GM12874 (cell line): ENCODE results near the gene ZNF195.

ENCODE experiments used
- TF ChIP-seq, protein P1 (sequence below): IDR thresholded peaks from 2 replicates; pipeline ENCODE4 v1.5.1; 2011; ENCODE audit warnings: low read depth, mild to moderate bottlenecking, control low read depth, low read length, moderate library complexity; ENCODE audit not compliant: insufficient read depth

ZNF195 gene

DNA sequence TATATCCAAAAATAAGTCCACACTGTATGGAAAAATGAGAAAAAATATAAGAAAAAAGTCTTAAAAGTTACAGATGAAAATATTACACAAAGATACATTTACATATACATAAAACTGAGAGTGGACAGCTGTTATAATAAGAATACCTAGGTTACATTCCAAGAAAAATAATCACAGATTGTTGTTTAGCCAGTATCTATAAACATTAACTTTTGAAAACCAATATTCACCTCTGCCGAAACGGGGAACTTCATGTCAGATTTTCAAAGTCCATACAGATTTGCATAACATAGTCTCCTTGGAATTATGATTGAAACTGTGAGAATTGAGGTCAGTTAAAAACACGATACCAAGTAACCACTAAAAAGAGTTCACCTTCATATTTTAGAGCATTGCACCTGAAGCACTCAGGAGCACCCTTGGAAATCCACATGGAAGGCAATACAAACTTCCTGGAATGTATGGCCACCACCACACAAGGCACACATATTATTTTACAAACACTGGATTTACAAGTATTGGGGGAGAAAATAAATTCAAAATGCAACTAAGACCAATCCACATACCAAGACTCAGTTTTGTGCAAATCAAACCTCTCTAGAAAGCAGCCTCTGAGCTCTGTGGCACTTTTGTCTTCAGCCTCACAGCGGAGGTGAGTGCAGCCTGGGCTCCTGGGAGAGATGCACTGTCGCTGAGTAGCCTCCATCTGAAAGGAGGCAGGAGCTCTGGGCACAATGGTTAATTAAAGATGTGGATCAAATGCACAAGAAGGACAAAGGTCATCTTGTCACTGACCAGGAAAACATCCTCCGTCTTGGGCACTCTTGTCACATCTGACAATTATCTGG is 34.4 kb downstream of the ZNF195 start:
- TF ChIP-seq, protein P1, sequence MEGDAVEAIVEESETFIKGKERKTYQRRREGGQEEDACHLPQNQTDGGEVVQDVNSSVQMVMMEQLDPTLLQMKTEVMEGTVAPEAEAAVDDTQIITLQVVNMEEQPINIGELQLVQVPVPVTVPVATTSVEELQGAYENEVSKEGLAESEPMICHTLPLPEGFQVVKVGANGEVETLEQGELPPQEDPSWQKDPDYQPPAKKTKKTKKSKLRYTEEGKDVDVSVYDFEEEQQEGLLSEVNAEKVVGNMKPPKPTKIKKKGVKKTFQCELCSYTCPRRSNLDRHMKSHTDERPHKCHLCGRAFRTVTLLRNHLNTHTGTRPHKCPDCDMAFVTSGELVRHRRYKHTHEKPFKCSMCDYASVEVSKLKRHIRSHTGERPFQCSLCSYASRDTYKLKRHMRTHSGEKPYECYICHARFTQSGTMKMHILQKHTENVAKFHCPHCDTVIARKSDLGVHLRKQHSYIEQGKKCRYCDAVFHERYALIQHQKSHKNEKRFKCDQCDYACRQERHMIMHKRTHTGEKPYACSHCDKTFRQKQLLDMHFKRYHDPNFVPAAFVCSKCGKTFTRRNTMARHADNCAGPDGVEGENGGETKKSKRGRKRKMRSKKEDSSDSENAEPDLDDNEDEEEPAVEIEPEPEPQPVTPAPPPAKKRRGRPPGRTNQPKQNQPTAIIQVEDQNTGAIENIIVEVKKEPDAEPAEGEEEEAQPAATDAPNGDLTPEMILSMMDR: no peak

GRCh38 chr11:3342709-3343108 is 36.2 kb downstream of the ZNF195 start:
- TF ChIP-seq, protein P1: no peak

DNA sequence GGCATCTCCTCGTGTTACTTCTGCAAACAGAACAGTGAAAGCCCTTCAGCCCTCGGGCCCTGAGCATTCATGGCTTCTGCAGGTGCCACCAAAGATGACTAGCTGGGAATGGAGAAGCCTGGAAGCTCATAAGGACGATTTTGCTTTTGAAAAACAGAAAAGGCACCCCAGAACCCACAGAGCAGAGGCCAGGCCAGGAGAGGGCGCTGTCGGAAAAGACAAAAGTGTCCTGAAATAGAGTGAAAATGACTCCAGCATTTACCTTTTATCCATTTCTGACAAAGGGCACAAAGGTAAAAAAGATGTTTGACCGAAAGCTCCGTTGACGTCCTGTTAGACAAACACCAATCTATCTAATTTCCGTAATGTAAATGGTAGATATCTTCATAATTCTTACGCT is 37.6 kb downstream of the ZNF195 start:
- TF ChIP-seq, protein P1: peak; percentile 67

DNA sequence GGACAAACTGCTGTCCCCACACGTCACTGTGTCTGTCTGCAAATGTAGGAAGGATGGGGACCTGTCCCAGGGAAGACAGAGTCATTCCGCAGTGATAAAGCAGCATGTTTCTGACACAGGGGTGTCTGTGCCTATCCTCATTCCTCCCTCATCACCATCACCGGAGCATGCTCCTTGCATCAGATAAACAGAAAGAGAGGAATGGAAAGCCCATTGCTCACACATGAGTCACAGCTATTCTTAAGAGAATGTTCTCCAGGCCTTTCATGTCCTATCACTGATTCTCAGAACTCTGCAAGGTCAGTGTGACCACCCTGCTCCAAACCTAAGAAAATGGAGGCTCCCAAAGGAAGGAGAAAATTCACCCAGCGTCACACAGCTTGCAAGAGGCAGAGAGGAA is 38.9 kb downstream of the ZNF195 start:
- TF ChIP-seq, protein P1: no peak

DNA sequence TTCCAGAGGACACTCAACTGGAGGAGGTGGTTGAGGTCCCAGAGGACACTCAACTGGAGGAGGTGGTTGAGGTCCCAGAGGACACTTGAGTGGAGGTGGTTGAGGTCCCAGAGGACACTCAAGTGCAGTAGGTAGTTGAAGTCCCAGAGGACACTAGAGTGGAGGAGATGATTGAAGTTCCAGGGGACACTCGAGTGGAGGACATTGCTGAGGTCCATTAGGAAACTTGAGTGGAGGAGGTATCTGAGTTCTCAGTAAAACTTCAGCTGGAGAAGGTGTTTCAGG is 39.7 kb downstream of the ZNF195 start:
- TF ChIP-seq, protein P1: no peak

DNA sequence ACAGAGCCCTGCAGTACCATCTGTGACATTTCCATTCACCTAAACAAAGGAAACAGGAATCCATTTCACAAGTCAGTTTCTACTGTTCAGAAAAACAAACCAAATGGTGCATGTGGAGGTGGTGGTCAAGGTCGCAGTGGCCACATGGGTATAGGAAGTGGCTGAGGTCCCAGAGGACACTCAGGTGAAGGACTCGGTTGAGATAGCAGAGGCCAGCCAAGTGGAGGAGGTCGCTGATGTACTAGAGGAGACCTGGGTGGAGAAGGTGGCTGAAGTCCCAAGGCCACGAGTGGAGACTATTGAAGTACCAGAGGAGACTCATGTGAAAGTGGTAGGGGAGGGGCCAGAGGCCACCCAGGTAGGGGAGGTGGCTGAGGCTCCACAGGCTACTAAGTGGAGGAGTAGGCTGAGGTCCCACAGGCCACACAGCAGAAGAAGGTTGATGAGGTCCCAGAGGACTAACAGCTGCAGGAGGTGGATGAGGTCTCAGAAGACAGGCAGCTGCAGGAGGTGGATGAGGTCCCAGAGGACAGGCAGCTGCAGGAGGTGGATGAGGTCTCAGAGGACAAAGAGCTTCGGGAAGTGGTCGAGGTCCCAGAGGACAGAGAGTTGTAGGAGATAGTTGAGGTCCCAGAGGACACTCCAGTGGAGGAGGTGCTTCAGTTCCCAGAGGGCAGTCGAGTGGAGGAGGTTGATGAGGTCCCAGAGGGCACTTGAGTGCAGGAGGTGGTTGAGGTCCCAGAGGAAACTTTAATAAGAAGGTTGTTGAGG is 40.2 kb downstream of the ZNF195 start:
- TF ChIP-seq, protein P1: no peak
